Activated CD4-positive, alpha-beta T cell treated with anti-CD3 and anti-CD28 coated beads for 24 hours (primary cell): ENCODE results near the gene OSBPL3.

Experiments
- DNase-seq, 2 donors: peaks; one replicate each; pipeline ENCODE4 v3.0.0-alpha.2; 2020; ENCODE audit warnings: low read depth in 2 of 2

OSBPL3 gene

GRCh38 chr7:24955313-24955712 lies 24.7 kb downstream of the OSBPL3 start:
- DNase-seq = no peak

GRCh38 chr7:24952464-24952863 lies 27.5 kb downstream of the OSBPL3 start:
- DNase-seq = no peak

GRCh38 chr7:24951441-24951980 lies 28.5 kb downstream of the OSBPL3 start:
- DNase-seq = no peak

GRCh38 chr7:24949884-24950283 lies 30.1 kb downstream of the OSBPL3 start:
- DNase-seq = no peak

GRCh38 chr7:24948739-24949138 lies 31.2 kb downstream of the OSBPL3 start:
- DNase-seq = no peak

GRCh38 chr7:24946467-24946866 lies 33.5 kb downstream of the OSBPL3 start:
- DNase-seq = no peak

- no peak for DNase-seq
These were observed 34.1 kb downstream of the OSBPL3 start for GRCh38 chr7:24945899-24946298.

GRCh38 chr7:24943096-24943948 lies 36.7 kb downstream of the OSBPL3 start:
- no peak for DNase-seq

GRCh38 chr7:24942226-24942625 lies 37.8 kb downstream of the OSBPL3 start:
- DNase-seq = no peak

- DNase-seq = no peak
These were observed 40.6 kb downstream of the OSBPL3 start for GRCh38 chr7:24939416-24939815.

GRCh38 chr7:24936121-24936824 lies 43.7 kb downstream of the OSBPL3 start:
- no peak for DNase-seq

- DNase-seq = no peak
These were observed 46.7 kb downstream of the OSBPL3 start for GRCh38 chr7:24933298-24933697.

GRCh38 chr7:24932815-24933214 lies 47.2 kb downstream of the OSBPL3 start:
- DNase-seq = no peak

- no peak for DNase-seq
These were observed 47.6 kb downstream of the OSBPL3 start for GRCh38 chr7:24932389-24932788.

- DNase-seq = no peak
These were observed 48.1 kb downstream of the OSBPL3 start for GRCh38 chr7:24931844-24932243.

GRCh38 chr7:24930856-24931255 lies 49.1 kb downstream of the OSBPL3 start:
- DNase-seq = no peak

- DNase-seq = no peak
These were observed 53.1 kb downstream of the OSBPL3 start for GRCh38 chr7:24926623-24927524.

GRCh38 chr7:24924375-24924774 lies 55.6 kb downstream of the OSBPL3 start:
- no peak for DNase-seq

- no peak for DNase-seq
These were observed 56.7 kb downstream of the OSBPL3 start for GRCh38 chr7:24923172-24923865.

- DNase-seq = no peak
These were observed 57.7 kb downstream of the OSBPL3 start for GRCh38 chr7:24922099-24922773.

- no peak for DNase-seq
These were observed 58.7 kb downstream of the OSBPL3 start for GRCh38 chr7:24921362-24921679.
